Measurements from ENCODE around the gene SNX11.

SNX11 gene

DNA sequence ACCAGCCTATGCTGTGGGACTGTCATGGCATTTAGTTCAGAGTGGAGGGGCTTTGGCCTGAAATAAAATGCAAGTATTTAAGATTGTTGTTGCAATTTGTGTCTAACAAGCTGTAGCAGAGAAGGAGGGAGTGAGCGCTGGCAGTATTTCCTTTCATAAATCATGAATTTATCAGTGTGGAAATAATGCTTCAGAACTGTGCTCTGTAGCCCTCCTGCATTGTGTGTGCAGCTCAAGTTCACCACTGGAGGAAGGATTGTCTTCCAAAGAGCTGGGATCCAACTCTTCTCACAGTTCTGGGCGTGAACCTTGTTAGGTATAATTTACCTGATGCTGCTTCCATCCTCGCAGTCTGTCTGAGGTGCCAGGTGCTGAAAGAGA, 15.1 kb downstream of the SNX11 start:
- ChIA-PET POLR2A (interaction anchor here (0.7 to 2.0 kb wide), 2 partner anchors 22 to 75 kb away, joined by 3 to 7 read pairs; partner anchors contain the start of genes CBX1 and NFE2L1), CTCF (interaction anchor here (0.8 kb wide), 1 partner anchor 12 kb away, joined by 3 read pairs; no protein-coding TSS in a partner anchor)
- no peak for DNase-seq (ENCODE audit: extremely low spot score)
- TF ChIP-seq FOXA1 (IDR thresholded peaks at IDR 0.05) (no peak), LEF1 (IDR thresholded peaks at IDR 0.05; ENCODE audit: borderline replicate concordance) (no peak), FOXK2 (IDR thresholded peaks at IDR 0.05) (no peak), ELF4 (IDR thresholded peaks at IDR 0.05) (no peak)

DNA sequence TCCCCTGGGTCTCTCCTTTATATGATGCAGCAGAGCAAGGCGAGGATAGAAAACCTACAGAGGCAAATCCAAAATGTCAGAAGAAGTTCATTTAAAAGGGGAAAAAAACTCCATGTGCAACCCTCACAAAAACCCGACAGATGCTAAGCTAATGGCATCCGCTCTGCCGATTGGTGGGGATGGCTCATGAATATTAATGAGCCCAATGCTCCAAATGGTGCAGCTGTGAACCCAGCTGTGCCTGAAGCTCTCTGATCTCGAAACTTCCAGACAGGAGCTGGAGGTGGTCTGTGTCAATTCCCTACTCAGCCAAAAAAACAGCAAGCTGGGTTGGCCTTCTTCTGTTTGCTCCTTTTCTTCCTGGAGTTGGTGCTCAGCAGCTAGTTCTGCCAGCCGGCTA, 15.5 kb downstream of the SNX11 start:
- ChIA-PET POLR2A (interaction anchor here (0.7 to 2.0 kb wide), 2 partner anchors 22 to 75 kb away, joined by 3 to 7 read pairs; partner anchors contain the start of genes CBX1 and NFE2L1), CTCF (interaction anchor here (0.8 to 1.1 kb wide), 2 partner anchors 12 to 26 kb away, joined by 3 to 4 read pairs; no protein-coding TSS in a partner anchor)
- DNase-seq (ENCODE audit: extremely low spot score): no peak
- no peak for TF ChIP-seq SP1 (IDR thresholded peaks at IDR 0.05)
- TF ChIP-seq ELF4 (IDR thresholded peaks at IDR 0.05): no peak
- no peak for TF ChIP-seq ZNF384 (IDR thresholded peaks at IDR 0.05)
- TF ChIP-seq NFRKB (IDR thresholded peaks at IDR 0.05): no peak
- no peak for TF ChIP-seq FOXK2 (IDR thresholded peaks at IDR 0.05)
- no peak for TF ChIP-seq CTBP1 (IDR thresholded peaks at IDR 0.05; ENCODE audit: borderline replicate concordance)
- no peak for TF ChIP-seq LEF1 (IDR thresholded peaks at IDR 0.05; ENCODE audit: borderline replicate concordance)
- no peak for TF ChIP-seq SUZ12 (IDR thresholded peaks at IDR 0.05)
- no peak for TF ChIP-seq FOXM1 (IDR thresholded peaks at IDR 0.05; ENCODE audit: borderline replicate concordance)
- no peak for TF ChIP-seq HDGF (IDR thresholded peaks at IDR 0.05; ENCODE audit: borderline replicate concordance)
- no peak for TF ChIP-seq ARNT (IDR thresholded peaks at IDR 0.05)
- TF ChIP-seq FOXA1 (IDR thresholded peaks at IDR 0.05): no peak
- no peak for TF ChIP-seq TARDBP (IDR thresholded peaks at IDR 0.05)
- TF ChIP-seq L3MBTL2 (conservative IDR thresholded peaks at IDR 0.05): no peak
- no peak for TF ChIP-seq BHLHE40 (IDR thresholded peaks at IDR 0.05; ENCODE audit: borderline replicate concordance)
- TF ChIP-seq, protein P1, sequence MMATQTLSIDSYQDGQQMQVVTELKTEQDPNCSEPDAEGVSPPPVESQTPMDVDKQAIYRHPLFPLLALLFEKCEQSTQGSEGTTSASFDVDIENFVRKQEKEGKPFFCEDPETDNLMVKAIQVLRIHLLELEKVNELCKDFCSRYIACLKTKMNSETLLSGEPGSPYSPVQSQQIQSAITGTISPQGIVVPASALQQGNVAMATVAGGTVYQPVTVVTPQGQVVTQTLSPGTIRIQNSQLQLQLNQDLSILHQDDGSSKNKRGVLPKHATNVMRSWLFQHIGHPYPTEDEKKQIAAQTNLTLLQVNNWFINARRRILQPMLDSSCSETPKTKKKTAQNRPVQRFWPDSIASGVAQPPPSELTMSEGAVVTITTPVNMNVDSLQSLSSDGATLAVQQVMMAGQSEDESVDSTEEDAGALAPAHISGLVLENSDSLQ (IDR thresholded peaks at IDR 0.05): no peak

DNA sequence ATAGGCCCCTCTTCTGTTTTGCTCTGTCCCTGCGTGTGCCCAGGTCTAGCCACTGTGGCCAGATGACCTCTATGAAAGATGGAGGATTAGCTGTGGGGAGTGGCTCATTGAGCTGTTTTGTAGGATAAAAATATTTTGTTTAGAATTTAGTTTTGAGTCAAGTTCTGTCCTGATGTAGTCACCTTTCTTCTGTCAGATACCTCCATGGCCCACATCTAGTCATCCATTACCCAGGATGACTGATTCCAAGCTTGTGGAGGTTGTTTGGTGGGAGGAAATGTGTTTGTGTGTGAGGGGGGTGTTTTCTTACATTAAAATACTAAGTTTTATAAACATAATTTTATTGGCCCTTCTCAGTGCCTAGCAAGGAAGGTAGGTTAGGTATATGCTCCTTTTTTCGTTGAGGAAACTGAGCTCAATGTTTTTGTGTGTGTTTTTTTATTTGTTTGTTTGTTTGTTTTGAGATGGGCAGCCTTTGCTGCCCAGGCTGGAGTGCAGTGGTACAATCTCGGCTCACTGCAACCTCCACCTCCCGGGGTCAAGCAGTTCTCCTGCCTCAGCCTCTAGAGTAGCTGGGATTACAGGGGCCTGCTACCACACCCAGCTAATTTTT, 16.3 kb downstream of the SNX11 start:
- DNase-seq (ENCODE audit: extremely low spot score): no peak
- ChIA-PET CTCF (interaction anchor here (0.6 to 1.2 kb wide), 4 partner anchors 22 to 99 kb away, joined by 3 to 5 read pairs (median 4); no protein-coding TSS in a partner anchor), POLR2A (interaction anchor here (0.6 to 2.0 kb wide), 2 partner anchors 16 to 23 kb away, joined by 3 to 7 read pairs; partner anchors contain the start of genes CBX1 and SNX11)
- TF ChIP-seq ELF4 (IDR thresholded peaks at IDR 0.05): no peak
- TF ChIP-seq NFRKB (IDR thresholded peaks at IDR 0.05): no peak
- no peak for TF ChIP-seq FOXK2 (IDR thresholded peaks at IDR 0.05)
- TF ChIP-seq, protein P1 (IDR thresholded peaks at IDR 0.05): no peak
- no peak for TF ChIP-seq HDGF (IDR thresholded peaks at IDR 0.05; ENCODE audit: borderline replicate concordance)
- TF ChIP-seq LEF1 (IDR thresholded peaks at IDR 0.05; ENCODE audit: borderline replicate concordance): no peak
- no peak for TF ChIP-seq ARNT (IDR thresholded peaks at IDR 0.05)
- TF ChIP-seq CTBP1 (IDR thresholded peaks at IDR 0.05; ENCODE audit: borderline replicate concordance): no peak
- no peak for TF ChIP-seq BHLHE40 (IDR thresholded peaks at IDR 0.05; ENCODE audit: borderline replicate concordance)
- TF ChIP-seq FOXM1 (IDR thresholded peaks at IDR 0.05; ENCODE audit: borderline replicate concordance): no peak
- no peak for TF ChIP-seq TARDBP (IDR thresholded peaks at IDR 0.05)
- TF ChIP-seq SP1 (IDR thresholded peaks at IDR 0.05): no peak
- TF ChIP-seq SUZ12 (IDR thresholded peaks at IDR 0.05): no peak
- TF ChIP-seq FOXA1 (IDR thresholded peaks at IDR 0.05): no peak
- TF ChIP-seq ZNF384 (IDR thresholded peaks at IDR 0.05): no peak
- TF ChIP-seq L3MBTL2 (conservative IDR thresholded peaks at IDR 0.05): no peak

DNA sequence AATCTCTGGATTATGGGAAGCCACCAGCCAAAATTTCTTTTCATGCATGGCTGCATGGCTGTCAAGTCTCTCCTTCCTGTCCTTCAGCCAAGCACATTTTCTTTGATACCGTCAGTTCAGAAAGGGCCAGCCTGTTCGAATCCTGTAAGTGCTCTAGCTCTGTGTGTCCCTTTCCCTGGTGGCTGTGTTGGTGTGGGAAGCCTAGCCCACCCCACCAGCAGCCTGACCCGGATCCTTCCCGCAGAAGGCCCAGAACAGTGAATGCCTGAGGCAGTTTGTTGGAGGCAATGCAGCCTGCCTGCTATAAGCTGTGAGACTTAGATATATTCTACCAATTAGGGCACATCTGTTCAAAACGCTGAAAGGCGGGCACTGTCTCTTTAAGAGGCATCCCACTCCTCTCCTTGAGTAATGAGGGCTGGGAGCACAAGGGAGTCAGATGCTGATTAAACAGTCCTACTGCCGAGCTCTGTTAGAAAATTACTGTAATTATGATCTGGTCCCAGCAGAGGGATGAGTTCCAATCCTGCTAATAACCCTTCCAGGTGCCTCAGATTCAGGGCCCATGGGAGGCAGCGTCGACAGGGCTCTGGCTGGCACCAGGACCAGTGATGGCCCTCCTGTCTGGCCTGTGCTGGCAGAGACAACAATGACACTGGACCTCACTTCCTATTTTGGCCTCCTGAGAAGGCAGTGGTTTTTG, 18.4 kb downstream of the SNX11 start:
- no peak for DNase-seq (ENCODE audit: extremely low spot score)
- POLR2A ChIA-PET: no interaction called here
- CTCF ChIA-PET: interaction anchor here (0.8 to 1.7 kb wide), 3 partner anchors 17 to 100 kb away, joined by 3 to 4 read pairs (median 3); no protein-coding TSS in a partner anchor
- TF ChIP-seq SUZ12 (IDR thresholded peaks at IDR 0.05) (no peak), L3MBTL2 (conservative IDR thresholded peaks at IDR 0.05) (no peak), HDGF (IDR thresholded peaks at IDR 0.05; ENCODE audit: borderline replicate concordance) (no peak), NFRKB (IDR thresholded peaks at IDR 0.05) (no peak), FOXA1 (IDR thresholded peaks at IDR 0.05) (no peak), FOXM1 (IDR thresholded peaks at IDR 0.05; ENCODE audit: borderline replicate concordance) (no peak), TARDBP (IDR thresholded peaks at IDR 0.05) (no peak), ZNF384 (IDR thresholded peaks at IDR 0.05) (no peak), BHLHE40 (IDR thresholded peaks at IDR 0.05; ENCODE audit: borderline replicate concordance) (no peak), CTBP1 (IDR thresholded peaks at IDR 0.05; ENCODE audit: borderline replicate concordance) (no peak), FOXK2 (IDR thresholded peaks at IDR 0.05) (no peak), LEF1 (IDR thresholded peaks at IDR 0.05; ENCODE audit: borderline replicate concordance) (no peak)
- TF ChIP-seq, protein P1 (IDR thresholded peaks at IDR 0.05): no peak

DNA sequence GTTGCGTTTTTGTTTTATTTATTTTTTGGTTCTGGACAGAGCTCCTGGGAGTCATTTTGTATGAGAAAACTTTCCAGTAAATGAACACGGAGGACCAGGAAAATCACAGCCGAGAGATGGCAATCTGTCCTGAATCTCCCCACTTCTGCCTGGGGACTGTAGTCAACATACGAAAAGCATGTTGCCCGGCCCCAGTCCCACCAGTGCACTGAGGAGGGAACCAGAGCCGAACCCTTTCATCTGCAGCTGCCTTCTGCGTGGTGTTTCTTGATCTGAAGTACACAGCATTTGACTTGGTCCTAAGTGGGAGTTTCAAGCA, 18.9 kb downstream of the SNX11 start:
- ChIA-PET POLR2A (no interaction called here), CTCF (interaction anchor here (0.8 to 1.7 kb wide), 2 partner anchors 46 to 100 kb away, joined by 3 to 4 read pairs; no protein-coding TSS in a partner anchor)
- DNase-seq (ENCODE audit: extremely low spot score): no peak
- no peak for TF ChIP-seq SUZ12 (IDR thresholded peaks at IDR 0.05)
- TF ChIP-seq FOXK2 (IDR thresholded peaks at IDR 0.05): no peak
- TF ChIP-seq ARNT (IDR thresholded peaks at IDR 0.05): no peak
- TF ChIP-seq FOXA1 (IDR thresholded peaks at IDR 0.05): no peak
- TF ChIP-seq L3MBTL2 (conservative IDR thresholded peaks at IDR 0.05): no peak
- TF ChIP-seq ELF4 (IDR thresholded peaks at IDR 0.05): no peak
- TF ChIP-seq SP1 (IDR thresholded peaks at IDR 0.05): no peak
- no peak for TF ChIP-seq CTBP1 (IDR thresholded peaks at IDR 0.05; ENCODE audit: borderline replicate concordance)

Data from HEK293T (cell line).